Hepatocyte (in vitro differentiated cells): Measurements from ENCODE around the gene PTGES2.

Source experiments
- EZH2 ChIP-seq: fragments of 200-600 bp; sonication (generic); IDR thresholded peaks from 2 replicates; pipeline ENCODE4 v1.6.1; 2016; ENCODE audit warnings: antibody characterized with exemption, mild to moderate bottlenecking, borderline replicate concordance
- TF ChIP-seq, protein P1 (sequence below): fragments of 200-600 bp; sonication (generic); IDR thresholded peaks from 2 replicates; pipeline ENCODE4 v1.5.1; 2016; ENCODE audit warnings: antibody characterized with exemption, mild to moderate bottlenecking; ENCODE audit not compliant: poor library complexity

DNA sequence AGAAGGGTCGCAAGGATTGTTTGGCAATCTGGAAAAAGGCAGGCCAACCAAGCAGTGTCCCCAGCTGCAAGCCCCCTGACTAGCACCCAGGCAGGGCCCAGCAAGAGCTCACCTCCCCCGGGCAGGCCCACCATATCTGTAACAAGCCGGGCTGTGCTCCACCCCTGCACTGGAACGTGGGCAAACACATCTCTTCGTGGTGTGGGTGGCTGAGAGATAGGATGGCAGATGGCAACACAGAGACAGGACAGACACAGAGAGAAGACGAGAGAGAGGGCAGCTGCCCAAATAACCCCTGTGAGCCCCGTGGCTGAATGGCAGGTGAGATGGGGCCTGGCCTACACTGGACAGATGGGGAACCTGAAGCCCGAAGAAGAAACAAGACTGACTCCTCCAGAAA, 42.0 kb upstream of the PTGES2 start:
- TF ChIP-seq, protein P1, sequence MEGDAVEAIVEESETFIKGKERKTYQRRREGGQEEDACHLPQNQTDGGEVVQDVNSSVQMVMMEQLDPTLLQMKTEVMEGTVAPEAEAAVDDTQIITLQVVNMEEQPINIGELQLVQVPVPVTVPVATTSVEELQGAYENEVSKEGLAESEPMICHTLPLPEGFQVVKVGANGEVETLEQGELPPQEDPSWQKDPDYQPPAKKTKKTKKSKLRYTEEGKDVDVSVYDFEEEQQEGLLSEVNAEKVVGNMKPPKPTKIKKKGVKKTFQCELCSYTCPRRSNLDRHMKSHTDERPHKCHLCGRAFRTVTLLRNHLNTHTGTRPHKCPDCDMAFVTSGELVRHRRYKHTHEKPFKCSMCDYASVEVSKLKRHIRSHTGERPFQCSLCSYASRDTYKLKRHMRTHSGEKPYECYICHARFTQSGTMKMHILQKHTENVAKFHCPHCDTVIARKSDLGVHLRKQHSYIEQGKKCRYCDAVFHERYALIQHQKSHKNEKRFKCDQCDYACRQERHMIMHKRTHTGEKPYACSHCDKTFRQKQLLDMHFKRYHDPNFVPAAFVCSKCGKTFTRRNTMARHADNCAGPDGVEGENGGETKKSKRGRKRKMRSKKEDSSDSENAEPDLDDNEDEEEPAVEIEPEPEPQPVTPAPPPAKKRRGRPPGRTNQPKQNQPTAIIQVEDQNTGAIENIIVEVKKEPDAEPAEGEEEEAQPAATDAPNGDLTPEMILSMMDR, result no peak
- TF ChIP-seq EZH2, result no peak
